Mesodermal cell (in vitro differentiated cells): ENCODE measurements around the gene DMBX1.
A peak's percentile ranks its signal among the peaks of the same experiment; 100 is the strongest.

Source experiments
- H3K27ac ChIP-seq: 2 replicates; pipeline ENCODE4 v1.7.0; 2013; ENCODE audit warnings: mild to moderate bottlenecking, low read depth, low read length, moderate library complexity; ENCODE audit not compliant: severe bottlenecking
- H3K36me3 ChIP-seq: 2 replicates; pipeline ENCODE4 v1.7.1; 2013; ENCODE audit warnings: mild to moderate bottlenecking, low read length, moderate library complexity; ENCODE audit not compliant: control insufficient read depth, insufficient read depth
- H3K4me1 ChIP-seq: one replicate; pipeline ENCODE4 v1.7.1; 2013; ENCODE audit warnings: mild to moderate bottlenecking, low read length; ENCODE audit not compliant: insufficient read depth, control insufficient read depth, poor library complexity, severe bottlenecking
- H3K4me3 ChIP-seq: 2 replicates; pipeline ENCODE4 v1.7.0; 2013; ENCODE audit warnings: low read length, control low read depth, mild to moderate bottlenecking; ENCODE audit not compliant: insufficient read depth, poor library complexity, severe bottlenecking; ENCODE audit errors: extremely low read depth
- H3K9me3 ChIP-seq: 2 replicates; pipeline ENCODE4 v1.7.1; 2013; ENCODE audit warnings: mild to moderate bottlenecking, low read length, moderate library complexity; ENCODE audit not compliant: control insufficient read depth
- WGBS, 2 experiments: methylation state at CpG; one replicate each; pipeline ENCODE4 v1.1.5; 2013; ENCODE audit warnings: missing lambda C conversion rate in 2 of 2; ENCODE audit not compliant: insufficient coverage in 2 of 2; 5-methylcytosine and 5-hydroxymethylcytosine counted together

The DMBX1 gene

DNA sequence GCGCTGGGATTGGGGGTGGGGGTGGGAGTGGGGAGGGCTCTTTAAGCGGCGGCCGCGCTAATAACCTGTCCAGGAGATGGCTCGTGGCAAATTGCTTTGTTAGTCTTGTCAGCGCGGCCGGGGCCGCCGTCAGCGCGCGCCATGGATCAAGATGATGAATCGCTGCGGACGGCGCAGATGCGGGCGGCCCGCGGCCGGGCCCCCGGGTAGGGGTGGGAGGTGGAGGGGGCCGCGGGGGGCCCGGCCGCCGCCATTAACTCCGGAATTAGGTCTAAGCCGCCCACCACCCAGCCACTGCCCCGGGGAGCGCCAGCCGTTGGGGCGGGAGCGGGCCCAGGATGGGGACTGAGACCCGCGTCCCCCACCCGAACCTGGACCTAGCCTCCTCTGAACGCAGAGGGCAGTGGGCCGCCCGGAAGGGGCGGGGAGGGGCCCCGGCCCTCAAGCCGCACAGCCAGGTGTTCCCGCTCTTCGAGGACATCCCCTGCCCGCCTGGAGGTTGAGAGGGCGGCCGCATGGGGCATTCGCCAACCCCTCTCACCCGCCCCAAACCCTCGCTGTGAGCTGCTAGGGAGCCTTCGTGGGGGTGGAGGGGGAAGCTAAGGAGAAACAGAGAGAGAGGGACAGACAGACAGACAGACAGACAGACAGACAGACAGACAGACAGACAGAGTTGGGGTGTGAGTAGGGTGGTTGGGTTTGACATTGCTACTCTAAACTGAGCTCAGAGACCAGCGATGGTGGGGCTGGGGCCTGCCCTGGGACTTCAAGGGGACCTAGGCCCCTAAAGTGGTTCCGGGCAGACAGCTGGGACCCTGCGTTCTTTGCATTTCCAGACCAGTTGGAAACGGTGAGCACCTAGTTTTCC, 3.8 kb upstream of the DMBX1 start:
- H3K4me3 ChIP-seq = no peak overlapping the region
- no peaks in the 10 kb centered on the region for H3K9me3 ChIP-seq
- peaks cover 8% of the 10 kb centered on the region for H3K4me1 ChIP-seq
- H3K27ac ChIP-seq = no peak overlapping the region
- WGBS, 2 experiments = 14 to 16% methylated on average over 21 to 23 of the region's 58 CpGs
- no peaks in the 10 kb centered on the region for H3K36me3 ChIP-seq

DNA sequence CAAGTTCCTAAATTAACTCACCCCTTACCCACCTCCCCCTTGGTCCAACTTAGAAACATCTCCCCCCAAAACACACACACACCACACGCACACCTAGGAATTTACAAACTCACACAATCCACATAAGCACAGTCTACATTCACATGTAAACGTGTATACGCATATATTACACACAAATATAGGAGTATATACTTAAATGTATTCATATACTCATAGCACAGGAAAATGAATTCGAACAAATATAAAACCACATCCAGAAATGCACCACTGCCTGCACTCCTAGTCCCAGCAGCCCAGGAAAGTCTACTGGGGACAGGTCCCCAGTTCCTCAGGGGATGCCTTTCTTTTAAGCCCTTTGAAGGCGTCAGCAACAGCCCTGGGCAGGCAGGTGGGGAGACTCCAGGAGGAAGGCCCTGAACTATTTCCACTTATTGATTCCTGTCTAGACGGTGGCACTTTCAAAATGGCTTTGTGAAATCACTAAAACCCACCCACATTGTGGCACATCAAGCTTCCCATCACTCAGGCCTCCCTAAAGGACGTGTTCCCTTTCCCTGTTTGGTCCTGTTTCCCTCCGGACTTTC, 3.1 kb upstream of the DMBX1 start:
- Histone ChIP-seq H3K36me3 (no peaks in the 10 kb centered on the region), H3K27ac (no peak overlapping the region), H3K4me3 (no peak overlapping the region), H3K4me1 (peaks cover 8% of the 10 kb centered on the region), H3K9me3 (no peaks in the 10 kb centered on the region)
- 48 to 77% methylated on average over 2 to 5 of the region's 8 CpGs for WGBS, 2 experiments

DNA sequence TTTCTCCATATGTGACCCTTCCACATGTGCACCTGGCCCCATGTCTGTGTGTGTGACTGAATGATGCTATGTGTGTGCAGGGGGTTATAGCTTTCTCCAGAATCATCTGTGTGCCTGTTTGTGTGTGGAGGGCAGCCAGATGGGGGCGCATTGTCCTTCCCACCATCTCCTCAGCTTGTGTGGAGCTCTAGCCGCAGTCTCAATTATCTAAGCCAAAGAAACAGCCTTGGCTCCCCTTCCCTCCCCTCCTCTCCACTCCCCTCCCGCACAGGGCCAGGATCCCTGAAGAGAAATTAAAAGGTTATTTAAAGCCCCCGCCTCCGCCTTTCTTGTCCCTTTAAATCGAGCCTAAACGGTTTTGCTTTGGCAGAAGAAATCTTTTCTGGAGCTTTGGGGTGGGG, 1.8 kb upstream of the DMBX1 start:
- 6% methylated on average over 2 of the region's 7 CpGs; no CpG with 5 or more reads in 1 of the 2 experiments for WGBS, 2 experiments
- peaks cover 8% of the 10 kb centered on the region for H3K4me1 ChIP-seq
- no peak overlapping the region for H3K4me3 ChIP-seq
- no peaks in the 10 kb centered on the region for H3K36me3 ChIP-seq
- H3K9me3 ChIP-seq = no peaks in the 10 kb centered on the region
- H3K27ac ChIP-seq = no peak overlapping the region

DNA sequence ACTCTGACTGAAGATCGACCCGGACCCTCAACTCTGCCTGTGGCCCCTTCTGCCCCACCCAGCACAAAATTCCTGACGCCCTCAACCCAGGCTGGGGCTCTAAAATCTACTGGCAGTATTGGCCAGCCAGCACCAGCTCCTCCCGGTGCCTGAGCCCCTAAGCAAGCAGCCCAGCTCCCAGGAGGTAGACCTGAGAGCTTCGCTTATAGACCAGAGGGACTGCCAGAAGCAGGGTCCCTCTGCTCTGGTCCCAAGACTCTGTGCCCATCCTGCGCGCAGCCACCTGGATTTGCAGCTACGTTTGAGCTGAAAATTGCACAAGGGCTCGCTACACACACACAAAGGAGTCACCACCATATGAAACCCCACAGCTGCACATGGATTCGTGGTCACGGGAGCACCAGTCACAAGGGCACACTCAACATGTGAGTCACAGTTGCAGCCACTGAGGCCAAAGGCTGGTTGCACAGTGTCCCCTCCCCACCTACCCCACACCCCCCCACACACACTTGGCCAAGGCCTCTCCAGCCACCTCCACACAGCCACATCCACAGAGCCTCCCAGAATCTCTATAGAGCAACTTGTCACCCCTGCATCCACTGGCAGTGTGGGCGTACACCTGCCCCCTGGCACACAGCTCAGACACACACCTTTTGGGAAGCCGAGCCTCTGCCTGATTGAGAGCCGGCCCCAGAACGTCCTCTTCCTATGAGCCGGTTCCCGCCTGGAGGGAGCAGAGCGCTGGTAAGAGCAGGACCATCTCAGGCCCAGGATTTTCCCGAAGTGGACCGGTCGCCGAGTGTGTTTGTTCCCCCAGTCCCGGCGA, 1.1 kb upstream of the DMBX1 start:
- no peaks in the 10 kb centered on the region for H3K9me3 ChIP-seq
- 9 to 14% methylated on average over 22 to 24 of the region's 24 CpGs for WGBS, 2 experiments
- H3K36me3 ChIP-seq = no peaks in the 10 kb centered on the region
- no peak overlapping the region for H3K27ac ChIP-seq
- peaks cover 8% of the 10 kb centered on the region for H3K4me1 ChIP-seq
- H3K4me3 ChIP-seq = no peak overlapping the region

DNA sequence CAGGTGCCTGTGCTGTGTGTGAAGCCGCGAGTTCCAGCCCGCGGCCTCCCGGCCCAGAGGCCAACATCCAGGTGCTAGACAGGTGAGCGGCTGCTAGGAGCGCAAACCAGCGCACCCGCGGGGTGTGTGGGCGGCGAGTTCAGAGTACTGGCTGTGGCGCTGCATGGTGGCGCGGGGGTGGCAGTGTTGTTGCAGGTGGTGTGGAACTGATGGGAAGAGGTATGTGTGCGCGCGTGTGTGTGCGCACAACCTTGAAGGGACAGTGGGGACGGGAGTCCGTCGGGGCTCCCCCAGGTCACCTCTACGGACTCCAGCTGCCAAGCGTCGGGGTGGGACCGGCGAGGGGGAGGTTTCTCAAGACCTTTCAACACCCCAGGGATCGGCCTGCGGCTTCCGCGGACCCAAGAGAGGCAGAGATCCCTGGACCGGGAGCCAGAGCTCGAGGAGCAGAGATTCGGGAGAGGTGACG, 433 bp upstream of the DMBX1 start:
- Histone ChIP-seq H3K27ac (no peak overlapping the region), H3K36me3 (no peaks in the 10 kb centered on the region), H3K9me3 (no peaks in the 10 kb centered on the region), H3K4me1 (peaks cover 8% of the 10 kb centered on the region), H3K4me3 (peak overlapping the region; percentile 26)
- WGBS, 2 experiments = 1 to 2% methylated on average over 20 to 34 of the region's 35 CpGs

DNA sequence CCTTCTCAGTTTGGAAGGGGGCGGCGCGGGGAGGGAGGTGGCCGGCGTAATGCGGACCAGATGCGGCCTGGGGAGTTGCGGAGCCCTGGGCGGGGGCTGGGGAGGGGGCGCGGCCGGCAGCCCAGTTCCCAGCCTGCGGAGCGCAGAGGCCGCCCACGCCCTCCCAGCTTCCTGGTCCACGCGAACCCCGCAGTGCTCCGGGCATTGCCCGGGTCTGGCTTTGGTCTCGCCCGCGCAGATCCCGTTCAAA, 695 bp downstream of the DMBX1 start:
- no peak overlapping the region for H3K4me3 ChIP-seq
- peaks cover 8% of the 10 kb centered on the region for H3K4me1 ChIP-seq
- H3K27ac ChIP-seq = no peak overlapping the region
- 0 to 2% methylated on average over 14 to 23 of the region's 25 CpGs for WGBS, 2 experiments
- no peaks in the 10 kb centered on the region for H3K36me3 ChIP-seq
- H3K9me3 ChIP-seq = no peaks in the 10 kb centered on the region

DNA sequence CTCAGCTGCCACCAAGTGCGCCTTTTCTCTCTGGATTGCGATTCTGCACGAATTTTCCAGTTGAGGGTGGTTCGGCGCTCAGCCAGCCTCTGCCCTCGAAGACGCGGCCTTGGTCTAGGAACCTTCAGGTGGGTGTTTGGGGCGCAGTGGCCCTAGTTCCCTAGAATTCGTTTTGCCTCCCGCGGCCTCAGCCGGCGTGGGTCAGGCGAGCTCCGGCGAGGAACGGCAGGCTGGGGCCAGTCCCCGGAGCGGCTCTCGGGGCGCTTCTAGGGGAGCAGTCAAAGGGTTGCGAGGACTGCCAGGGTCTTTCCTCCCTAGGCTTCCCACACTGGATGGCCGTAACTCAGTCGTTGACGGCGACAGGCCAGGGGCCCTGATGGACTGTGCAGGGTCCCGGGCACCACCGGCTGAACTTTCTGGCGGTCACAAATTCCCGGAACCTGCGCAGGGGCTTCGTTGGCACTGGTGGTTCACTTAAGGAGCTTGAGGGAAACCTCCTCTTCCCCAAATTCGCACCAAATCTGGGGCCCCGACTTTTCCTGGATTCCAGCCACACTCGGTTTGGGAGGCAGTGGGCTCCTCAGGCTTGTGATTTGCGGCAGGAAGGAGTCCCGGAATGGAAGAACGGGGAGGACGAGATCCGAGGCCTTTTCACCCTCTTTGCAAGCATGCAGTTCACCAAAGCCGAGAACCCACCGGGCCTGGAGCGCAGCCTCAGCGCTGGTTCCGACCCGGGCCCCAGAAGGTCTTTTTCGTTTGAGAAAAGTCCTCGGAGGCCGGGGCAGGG, 1.2 kb downstream of the DMBX1 start:
- Histone ChIP-seq H3K4me1 (peaks cover 8% of the 10 kb centered on the region), H3K27ac (no peak overlapping the region), H3K9me3 (no peaks in the 10 kb centered on the region), H3K4me3 (no peak overlapping the region), H3K36me3 (no peaks in the 10 kb centered on the region)
- 2 to 3% methylated on average over 36 to 46 of the region's 50 CpGs for WGBS, 2 experiments

DNA sequence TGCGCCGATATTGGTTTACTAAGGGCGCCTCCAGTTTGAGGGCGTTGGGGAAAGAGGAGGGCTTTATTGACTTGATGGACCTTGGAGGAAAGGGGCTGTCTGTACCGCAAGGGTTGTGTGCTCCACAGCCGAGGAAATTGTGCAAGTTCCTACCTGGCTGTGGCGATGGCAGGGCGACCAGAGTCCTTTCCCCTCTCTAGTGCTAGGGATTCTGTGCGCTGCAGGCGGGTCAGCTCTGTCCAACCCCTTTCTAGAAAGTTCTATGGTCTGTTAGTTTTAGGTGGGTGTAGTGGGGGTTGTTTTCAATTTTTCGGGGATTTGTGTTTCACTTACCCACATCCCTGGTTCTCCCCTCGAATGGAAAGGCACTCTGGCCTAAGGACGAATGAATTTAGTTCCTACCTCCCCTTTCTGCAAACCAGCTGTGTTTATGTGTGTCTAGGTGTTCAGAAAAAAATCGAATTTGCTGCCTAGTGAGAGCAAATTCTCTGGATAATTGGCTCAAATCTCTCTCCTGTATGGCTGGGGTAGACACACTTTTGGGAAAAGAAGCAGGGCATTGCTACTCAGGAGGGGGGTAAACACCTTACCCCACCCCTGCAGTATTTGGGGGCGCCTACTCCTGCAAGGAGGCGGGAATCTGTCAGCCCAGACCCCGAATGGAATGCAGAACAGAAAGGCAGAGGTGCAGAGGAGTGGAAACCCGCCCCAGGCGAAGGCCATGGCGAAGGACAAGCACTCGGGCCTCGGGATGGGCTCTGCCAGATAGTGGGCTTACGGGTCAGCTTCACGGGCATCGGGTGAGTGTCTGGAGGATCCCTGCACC, 2.0 kb downstream of the DMBX1 start:
- H3K27ac ChIP-seq = no peak overlapping the region
- 3 to 7% methylated on average over 16 to 18 of the region's 25 CpGs for WGBS, 2 experiments
- H3K4me1 ChIP-seq = peaks cover 8% of the 10 kb centered on the region
- H3K36me3 ChIP-seq = no peaks in the 10 kb centered on the region
- no peaks in the 10 kb centered on the region for H3K9me3 ChIP-seq
- no peak overlapping the region for H3K4me3 ChIP-seq

DNA sequence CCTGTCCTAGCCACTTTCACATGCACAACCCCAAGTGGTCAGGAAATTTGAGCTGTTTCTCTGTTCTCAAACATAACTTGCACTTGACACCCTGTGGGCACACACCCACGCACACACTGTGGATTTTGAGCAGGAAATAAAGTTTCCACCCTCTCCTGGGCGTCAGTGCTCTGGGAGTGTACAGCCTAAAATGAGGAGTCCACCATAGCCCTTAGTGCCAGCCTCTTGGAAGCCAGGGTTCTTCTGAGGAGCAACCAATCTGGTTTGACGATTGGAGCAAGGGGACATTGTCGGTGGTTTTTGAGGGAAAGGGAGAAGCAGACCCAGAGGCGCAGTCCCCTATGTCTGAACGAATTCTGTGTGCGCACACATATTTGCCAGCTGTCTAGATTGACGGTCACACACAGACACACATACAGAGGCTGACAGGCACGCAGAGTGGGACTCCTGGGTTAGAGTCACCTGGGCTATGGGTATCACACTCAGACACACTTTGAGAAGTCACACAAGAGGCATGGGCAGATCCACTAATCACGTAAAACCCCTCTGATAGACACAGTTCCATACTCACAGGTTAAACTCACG, 2.7 kb downstream of the DMBX1 start:
- Histone ChIP-seq H3K9me3 (no peaks in the 10 kb centered on the region), H3K4me1 (peaks cover 8% of the 10 kb centered on the region), H3K36me3 (no peaks in the 10 kb centered on the region), H3K4me3 (no peak overlapping the region), H3K27ac (no peak overlapping the region)
- 14 to 16% methylated on average over 9 of the region's 11 CpGs for WGBS, 2 experiments
